IMR-90 (cell line): Measurements from ENCODE around the gene SLC37A1. TPM values are rescaled to one million over a fixed set of nuclear protein-coding genes. Genes with fewer than 3 reads are reported as not detected.
A peak's percentile ranks its signal among the peaks of the same experiment; 100 is the strongest.

Experiments
- ATAC-seq: fragments of 200-7000 bp; cut with Tn5 transposase; 2 replicates; pipeline ENCODE4 v1.9.1; 2020; ENCODE audit warnings: low read depth, mild to moderate bottlenecking, moderate library complexity
- BruUV-seq: library from RNA; stranded (reverse); fragments of 400-500 nt; replicated peaks from 2 replicates; lab custom pipeline; 2021; lab: Mats Ljungman, UMichigan
- CTCF ChIA-PET: fragments of 300-600 bp; formaldehyde crosslinking; extraction: SDS; loops from one replicate; lab custom pipeline; 2021; ENCODE audit warnings: antibody characterized with exemption; lab: Yijun Ruan, JAX
- POLR2A ChIA-PET: fragments of 300-600 bp; sonication (Branson Sonifier 250); formaldehyde crosslinking; loops from one replicate; lab custom pipeline; 2022; ENCODE audit warnings: antibody characterized with exemption; ENCODE audit not compliant: unreplicated experiment; lab: Charles Lee
- DNase-seq: peaks from one replicate; pipeline ENCODE4 v3.0.0; 2013
- H2AFZ ChIP-seq: replicated peaks from 2 replicates; pipeline ENCODE3; 2013; ENCODE audit warnings: low read length, mild to moderate bottlenecking; ENCODE audit not compliant: poor library complexity
- H2AK5ac ChIP-seq: 2 replicates; pipeline ENCODE4 v1.6.1; 2013; ENCODE audit warnings: low read depth, low read length, inconsistent platforms
- H2AK9ac ChIP-seq: replicated peaks from 2 replicates; pipeline ENCODE3; 2013; ENCODE audit warnings: mild to moderate bottlenecking, low read depth, low read length, moderate library complexity; ENCODE audit not compliant: poor library complexity
- H2BK120ac ChIP-seq: 2 replicates; pipeline ENCODE4 v1.6.1; 2013; ENCODE audit warnings: low read depth, low read length, inconsistent platforms
- H2BK15ac ChIP-seq: 3 replicates; pipeline ENCODE4 v1.6.1; 2013; ENCODE audit warnings: low read depth, low read length, inconsistent platforms
- H2BK20ac ChIP-seq: 2 replicates; pipeline ENCODE4 v1.6.1; 2013; ENCODE audit warnings: low read depth, mild to moderate bottlenecking, inconsistent platforms, low read length, moderate library complexity
- H2BK5ac ChIP-seq: 2 replicates; pipeline ENCODE4 v1.6.1; 2013; ENCODE audit warnings: mild to moderate bottlenecking, low read depth, low read length, inconsistent platforms; ENCODE audit not compliant: poor library complexity, severe bottlenecking
- H3K14ac ChIP-seq: replicated peaks from 2 replicates; pipeline ENCODE4 v1.6.1; 2013; ENCODE audit warnings: low read depth, low read length, inconsistent platforms
- H3K18ac ChIP-seq: 2 replicates; pipeline ENCODE4 v1.6.1; 2013; ENCODE audit warnings: low read depth, low read length, control low read depth
- H3K23ac ChIP-seq: 2 replicates; pipeline ENCODE4 v1.6.1; 2013; ENCODE audit warnings: low read depth, low read length, inconsistent platforms
- H3K27ac ChIP-seq: 2 replicates; pipeline ENCODE4 v1.5.1; 2013; ENCODE audit warnings: mild to moderate bottlenecking, control low read depth, low read length; ENCODE audit not compliant: insufficient read depth
- H3K27me3 ChIP-seq: 2 replicates; pipeline ENCODE4 v1.6.1; 2013; ENCODE audit warnings: low read length; ENCODE audit not compliant: control insufficient read depth, insufficient read depth
- H3K36me3 ChIP-seq: 2 replicates; pipeline ENCODE4 v1.6.1; 2013; ENCODE audit warnings: low read length, mixed read lengths; ENCODE audit not compliant: control insufficient read depth, insufficient read depth
- H3K4ac ChIP-seq: 2 replicates; pipeline ENCODE4 v1.6.1; 2013; ENCODE audit warnings: low read depth, low read length, inconsistent platforms
- H3K4me1 ChIP-seq: 2 replicates; pipeline ENCODE4 v1.6.1; 2013; ENCODE audit warnings: low read length, mixed read lengths; ENCODE audit not compliant: control insufficient read depth, insufficient read depth
- H3K4me2 ChIP-seq: 2 replicates; pipeline ENCODE4 v1.6.1; 2013; ENCODE audit warnings: low read depth, mild to moderate bottlenecking, control low read depth, low read length, moderate library complexity
- H3K4me3 ChIP-seq: 2 replicates; pipeline ENCODE4 v1.5.1; 2013; ENCODE audit warnings: low read depth, mild to moderate bottlenecking, control low read depth, low read length, moderate library complexity; ENCODE audit not compliant: insufficient read depth
- H3K56ac ChIP-seq: 2 replicates; pipeline ENCODE4 v1.6.1; 2013; ENCODE audit warnings: low read length, inconsistent platforms; ENCODE audit not compliant: insufficient read depth; ENCODE audit errors: extremely low read depth
- H3K79me1 ChIP-seq, 2 experiments: 2 replicates each; pipeline ENCODE4 v1.6.1; 2013; ENCODE audit warnings: low read length in 2 of 2, inconsistent platforms in 1 of 2, low read depth in 1 of 2
- H3K9ac ChIP-seq: 2 replicates; pipeline ENCODE4 v1.6.1; 2013; ENCODE audit warnings: low read depth, low read length, control low read depth
- H3K9me1 ChIP-seq: 2 replicates; pipeline ENCODE4 v1.6.1; 2013; ENCODE audit warnings: low read length, inconsistent platforms; ENCODE audit not compliant: insufficient read depth
- H3K9me3 ChIP-seq: 2 replicates; pipeline ENCODE4 v1.6.1; 2013; ENCODE audit warnings: low read length; ENCODE audit not compliant: control insufficient read depth, insufficient read depth
- H4K20me1 ChIP-seq: 2 replicates; pipeline ENCODE4 v1.6.1; 2013; ENCODE audit warnings: low read length, inconsistent platforms; ENCODE audit not compliant: insufficient read depth
- H4K5ac ChIP-seq: 2 replicates; pipeline ENCODE4 v1.6.1; 2013; ENCODE audit warnings: mild to moderate bottlenecking, low read depth, low read length, control low read depth
- H4K8ac ChIP-seq, 2 experiments: 2 replicates each; pipeline ENCODE4 v1.6.1; 2013; ENCODE audit warnings: low read depth in 2 of 2, low read length in 2 of 2, control low read depth in 1 of 2, inconsistent platforms in 1 of 2
- H4K91ac ChIP-seq: 2 replicates; pipeline ENCODE4 v1.6.1; 2013; ENCODE audit warnings: low read depth, low read length, inconsistent platforms; ENCODE audit not compliant: insufficient read depth
- CHD1 ChIP-seq: IDR thresholded peaks from 2 replicates; pipeline ENCODE4 v1.6.1; 2012; ENCODE audit warnings: low read depth, low read length, improper control_type of control experiment
- ELK1 ChIP-seq: fragments of 150-350 bp; IDR thresholded peaks from 2 replicates; pipeline ENCODE4 v1.6.1; 2016; ENCODE audit warnings: low read depth, mild to moderate bottlenecking, low read length, moderate library complexity, borderline replicate concordance
- MAFK ChIP-seq: IDR thresholded peaks from 2 replicates; pipeline ENCODE4 v1.6.1; 2012; ENCODE audit warnings: low read depth, low read length, improper control_type of control experiment
- MAZ ChIP-seq: IDR thresholded peaks from 2 replicates; pipeline ENCODE4 v1.6.1; 2012; ENCODE audit warnings: low read depth, mild to moderate bottlenecking, low read length, improper control_type of control experiment, moderate library complexity, borderline replicate concordance
- NFE2L2 ChIP-seq: fragments of 150-350 bp; IDR thresholded peaks from 2 replicates; pipeline ENCODE4 v1.6.1; 2016; ENCODE audit warnings: low read depth, mild to moderate bottlenecking, low read length
- RAD21 ChIP-seq: IDR thresholded peaks from 2 replicates; pipeline ENCODE4 v1.6.1; 2012; ENCODE audit warnings: low read length, improper control_type of control experiment
- RCOR1 ChIP-seq: IDR thresholded peaks from 2 replicates; pipeline ENCODE4 v1.6.1; 2012; ENCODE audit warnings: mild to moderate bottlenecking, low read length, improper control_type of control experiment; ENCODE audit not compliant: insufficient replicate concordance
- WGBS, 2 experiments: methylation state at CpG; one replicate each; pipeline versions ENCODE4 v1.1.5 to v1.1.7; 2013; ENCODE audit warnings: missing lambda C conversion rate in 2 of 2; ENCODE audit not compliant: insufficient read length in 1 of 2; ENCODE audit errors: extremely low coverage in 2 of 2; 5-methylcytosine and 5-hydroxymethylcytosine counted together
- dilution Hi-C: fragments of 300-500 bp; cut with HindIII; formaldehyde crosslinking; loops from one replicate; pipeline ENCODE4 v1.14.3; 2018; ENCODE audit warnings: low sequenced_read_pairs; ENCODE audit not compliant: unreplicated experiment
- in situ Hi-C: fragments of 300-500 bp; cut with MboI; formaldehyde crosslinking; loops from 3 replicates; pipeline ENCODE4 v1.14.3; 2019; ENCODE audit warnings: low sequenced_read_pairs, inconsistent platforms, mixed read lengths
- intact Hi-C: fragments of 100-400 bp; cut with micrococcal nuclease; formaldehyde crosslinking; loops from 2 replicates; pipeline ENCODE4 v1.10.0; 2022
- polyA plus RNA-seq, 3 experiments: library from polyadenylated mRNA; depleted of rRNA; stranded (reverse); fragments of >200 nt; gene quantifications; 2 replicates each; pipeline ENCODE4 v1.2.3, GENCODE V29; 2012; ENCODE audit warnings: low replicate concordance in 1 of 3
- total RNA-seq: library from RNA; depleted of rRNA; stranded (reverse); fragments of >200 nt; gene quantifications from 2 replicates; pipeline ENCODE4 v1.2.3, GENCODE V29; 2012

SLC37A1 gene
- total and polyA plus RNA-seq, 2 of the 4 experiments (the other 2 are of a cell fraction), result 0.36 to 0.48 TPM

- Histone ChIP-seq H4K20me1 (no peaks in the 10 kb centered on the region), H4K8ac (no peak overlapping the region), H4K91ac (no peak overlapping the region), H2AK9ac (no peak overlapping the region), H3K14ac (no peak overlapping the region), H3K9ac (no peak overlapping the region), H3K27ac (no peak overlapping the region), H3K27me3 (peaks cover 7% of the 10 kb centered on the region), H2BK120ac (no peak overlapping the region), H3K4me2 (no peak overlapping the region; the same call in 1 of the 2 replicates), H3K9me3 (no peaks in the 10 kb centered on the region), H3K56ac (no peak overlapping the region), H3K4ac (no peak overlapping the region), H4K5ac (no peak overlapping the region), H3K23ac (no peak overlapping the region), H3K18ac (no peak overlapping the region), H3K9me1 (no peaks in the 10 kb centered on the region), H3K79me1 (no peaks in the 10 kb centered on the region), H2AFZ (no peak overlapping the region), H2BK5ac (no peak overlapping the region), H2BK20ac (no peak overlapping the region), H2AK5ac (no peak overlapping the region), H3K36me3 (no peaks in the 10 kb centered on the region), H3K4me1 (no peaks in the 10 kb centered on the region), H2BK15ac (no peak overlapping the region), H3K4me3 (no peak overlapping the region)
- POLR2A ChIA-PET, result no interaction called here
- in situ Hi-C loops, result no loop called here
- dilution Hi-C loops, result no loop called here
- 10% methylated on average over 5 of the region's 12 CpGs; no CpG with 5 or more reads in 1 of the 2 experiments for WGBS, 2 experiments
- intact Hi-C loops, result no loop called here
- TF ChIP-seq MAFK (no peak), RCOR1 (no peak), CHD1 (no peak), MAZ (no peak), NFE2L2 (no peak), ELK1 (no peak), RAD21 (no peak)
- CTCF ChIA-PET, result no interaction called here
- ATAC-seq, result no peak
- peak; percentile 7 for DNase-seq
- BruUV-seq, result no TSS peak
Observed at GRCh38 chr21:42467140-42467983, 46.3 kb upstream of the SLC37A1 start.
